GM10847 (cell line): Measurements from ENCODE around the gene SOCS6.

Source experiments
- POLR2A ChIP-seq: IDR thresholded peaks from 2 replicates; pipeline ENCODE4 v1.6.1; 2011; ENCODE audit not compliant: insufficient read length; ENCODE audit errors: extremely low read depth

SOCS6 gene

DNA sequence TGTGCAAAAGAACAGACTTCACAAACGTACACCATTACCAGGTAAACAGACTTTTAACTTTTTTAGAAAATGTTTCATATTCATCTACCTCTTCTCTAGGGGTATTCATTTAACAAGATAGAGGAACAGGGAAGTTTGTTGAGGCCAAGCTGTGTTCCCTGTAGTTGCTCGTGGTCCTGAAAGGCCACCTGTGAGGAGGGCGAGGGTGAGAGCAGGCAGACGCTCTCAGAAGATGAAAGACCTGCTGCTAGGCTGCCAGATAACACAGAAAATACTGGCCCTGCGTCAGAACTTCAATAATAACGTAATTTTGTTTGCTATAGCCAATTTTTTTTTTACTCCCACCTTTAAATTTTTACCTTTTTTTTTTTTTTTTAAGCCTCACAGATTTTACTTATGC lies 42.0 kb downstream of the SOCS6 start:
- TF ChIP-seq POLR2A, result no peak

DNA sequence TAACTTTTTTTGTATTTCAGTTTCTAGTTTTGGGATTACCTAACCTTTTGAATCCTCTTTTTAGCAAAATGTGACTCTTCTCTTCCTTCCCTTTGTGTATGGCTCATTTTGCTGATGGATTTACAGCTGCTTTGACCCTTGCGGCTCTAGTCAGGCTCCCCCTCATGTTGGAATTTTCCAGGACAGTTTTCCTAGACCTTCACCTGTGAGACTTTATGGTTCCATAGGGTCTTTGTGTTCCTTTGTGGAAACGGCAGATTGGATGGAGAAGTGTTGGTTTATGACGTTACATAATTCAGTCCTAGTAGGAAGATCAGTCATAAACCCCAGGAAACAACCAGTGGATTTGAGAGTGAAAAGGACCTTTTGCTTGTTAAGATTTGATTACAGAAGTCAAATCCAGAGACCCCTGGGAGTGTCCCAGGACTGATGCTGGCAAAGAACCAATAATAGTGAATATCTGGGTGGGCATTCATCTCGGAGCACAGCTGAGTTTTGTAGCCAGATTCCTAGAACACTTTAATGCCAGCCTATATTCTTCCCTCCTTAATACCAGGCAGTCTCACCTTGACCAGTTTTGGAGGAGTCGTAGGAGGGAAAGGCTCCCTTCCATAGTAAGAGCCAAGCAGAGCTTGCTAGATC lies 42.7 kb downstream of the SOCS6 start:
- no peak for TF ChIP-seq POLR2A

DNA sequence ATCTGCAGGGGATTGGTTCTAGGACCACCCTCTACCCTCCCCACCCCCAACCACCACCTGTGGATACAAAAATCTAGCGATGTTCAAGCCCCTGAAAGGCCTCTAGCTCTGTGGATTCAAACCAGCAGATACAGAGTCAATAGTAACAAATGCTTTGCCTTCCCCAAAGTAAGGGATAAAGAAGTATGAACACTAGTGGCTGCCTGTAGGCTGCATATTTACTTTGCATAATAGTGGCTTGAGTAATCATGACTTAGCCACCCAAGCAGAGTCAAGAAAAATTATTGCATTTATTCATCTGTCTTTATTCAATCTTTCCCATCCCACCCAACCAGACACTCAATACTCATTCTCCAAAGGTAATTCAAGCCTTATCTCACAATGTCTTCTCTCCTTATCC lies 43.8 kb downstream of the SOCS6 start:
- TF ChIP-seq POLR2A, result no peak

DNA sequence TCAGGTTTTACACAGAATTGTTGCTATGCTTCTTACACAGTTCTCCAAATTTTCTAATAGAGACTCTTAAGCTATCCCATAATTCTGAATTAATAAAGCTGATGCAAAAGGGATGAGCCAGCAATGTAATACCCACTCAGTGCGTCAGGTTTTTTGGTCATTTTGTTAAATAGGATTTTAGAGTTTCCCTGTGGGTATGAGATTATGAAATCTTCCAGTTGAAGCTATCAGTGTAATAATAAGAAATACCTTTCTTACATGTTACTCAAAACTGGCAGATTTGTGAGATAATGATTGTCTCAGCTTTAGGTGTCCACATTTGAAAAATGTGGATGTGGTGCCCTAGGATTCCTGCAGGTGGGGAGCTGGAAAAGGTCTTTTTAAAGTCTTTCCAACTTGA lies 44.5 kb downstream of the SOCS6 start:
- TF ChIP-seq POLR2A, result no peak

DNA sequence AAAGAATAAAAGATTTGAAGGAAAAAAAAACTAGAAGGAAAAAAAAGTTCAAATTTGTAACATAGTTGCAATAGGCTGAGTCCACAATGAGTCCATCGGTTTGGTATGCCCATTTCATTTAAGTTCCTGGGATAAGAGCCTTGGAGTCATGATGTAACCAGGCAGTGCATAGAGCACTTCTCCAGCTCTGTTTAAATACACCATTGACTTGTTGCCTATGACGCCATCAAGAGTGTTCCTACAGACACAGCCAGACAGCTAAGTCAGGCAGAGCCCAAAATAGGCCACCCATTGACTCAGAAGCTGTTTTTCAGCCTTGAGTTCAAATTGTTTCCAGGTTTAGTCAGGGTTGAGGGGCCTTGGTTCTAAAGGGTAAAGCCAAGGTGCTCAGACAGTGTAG lies 44.9 kb downstream of the SOCS6 start:
- TF ChIP-seq POLR2A, result no peak

DNA sequence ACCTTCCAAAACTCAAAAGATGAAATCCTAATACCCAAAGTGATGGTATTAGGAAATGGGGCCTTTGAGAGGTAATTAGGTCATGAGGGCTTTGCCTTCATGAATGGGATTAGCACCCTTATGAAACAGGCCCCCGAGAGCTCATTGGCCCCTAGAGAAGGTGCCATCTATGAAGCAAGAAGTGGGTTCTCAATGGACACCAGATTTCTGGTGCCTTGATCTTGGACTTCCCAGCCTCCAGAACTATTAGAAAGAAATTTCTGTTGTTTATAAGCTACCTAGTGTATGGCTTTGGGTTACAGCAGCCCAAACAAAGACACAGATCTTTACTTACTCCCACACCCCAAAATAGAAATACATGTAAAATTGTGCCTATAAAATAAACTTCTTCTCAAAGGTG lies 45.4 kb downstream of the SOCS6 start:
- no peak for TF ChIP-seq POLR2A

DNA sequence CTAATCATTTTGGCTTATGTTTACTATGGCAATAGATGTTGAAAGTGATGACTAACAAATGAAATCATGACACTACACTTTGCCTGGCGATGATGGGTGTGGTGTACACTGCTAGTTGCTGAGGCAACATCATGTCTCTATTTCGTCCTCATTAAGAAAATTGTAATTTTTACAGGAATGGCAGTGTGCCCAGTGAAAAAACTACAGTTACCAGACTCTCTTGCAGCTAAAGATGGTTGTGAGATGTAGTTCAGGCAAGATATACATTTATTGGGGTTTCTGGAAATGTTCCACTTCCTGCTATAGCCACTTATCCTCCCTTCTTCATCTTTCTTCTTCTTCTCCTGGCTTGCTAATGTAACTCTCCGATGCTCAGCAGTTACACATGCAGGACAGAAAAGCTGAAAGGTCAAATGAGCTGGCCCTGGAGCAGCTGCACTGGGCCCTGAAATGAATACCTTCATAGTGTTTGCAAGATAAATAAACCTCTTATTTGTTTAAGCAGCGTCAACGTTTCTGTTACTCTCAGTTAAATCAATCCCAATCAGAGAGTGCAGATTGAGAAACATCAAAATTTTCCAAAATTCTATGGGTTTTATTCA lies 46.0 kb downstream of the SOCS6 start:
- no peak for TF ChIP-seq POLR2A

DNA sequence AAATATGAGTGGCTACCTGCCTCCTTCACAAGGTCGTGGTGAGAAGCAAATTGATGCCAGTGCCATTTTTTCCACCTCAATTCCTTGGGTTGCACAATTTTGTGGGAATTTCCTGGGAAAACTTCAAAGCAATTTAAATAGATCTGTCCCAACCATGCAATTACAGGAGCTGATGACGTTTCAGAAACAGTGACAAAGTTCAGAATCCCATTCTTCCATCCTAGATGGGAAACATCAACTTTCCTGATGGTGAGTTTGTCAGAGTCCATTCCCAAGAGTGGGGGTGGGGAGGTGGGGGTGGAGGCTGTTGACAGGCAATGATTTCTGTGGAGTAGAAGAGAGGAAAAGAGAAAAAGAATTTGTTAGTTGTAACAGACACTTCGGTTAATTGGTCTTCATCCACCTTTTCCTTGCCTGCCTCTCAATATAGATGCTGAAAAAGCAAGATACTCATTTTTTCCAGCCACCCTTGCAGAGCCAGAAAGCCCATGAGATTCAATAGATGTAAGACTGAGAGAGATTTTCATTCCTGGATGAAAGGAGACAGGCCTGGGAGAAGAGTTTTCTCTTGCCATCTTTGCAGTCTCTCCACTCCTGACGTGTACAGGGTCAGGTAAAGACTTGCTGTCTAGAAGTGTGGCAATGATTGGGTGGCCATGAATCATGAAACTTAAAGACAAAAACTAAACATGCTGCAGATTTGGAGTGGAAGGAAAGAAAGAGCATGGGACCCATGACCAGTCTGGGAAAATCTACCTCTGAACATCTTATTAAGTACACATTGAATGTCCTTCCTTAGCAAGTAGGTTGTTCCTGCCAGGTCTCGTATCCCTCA lies 47.3 kb downstream of the SOCS6 start:
- TF ChIP-seq POLR2A, result no peak

DNA sequence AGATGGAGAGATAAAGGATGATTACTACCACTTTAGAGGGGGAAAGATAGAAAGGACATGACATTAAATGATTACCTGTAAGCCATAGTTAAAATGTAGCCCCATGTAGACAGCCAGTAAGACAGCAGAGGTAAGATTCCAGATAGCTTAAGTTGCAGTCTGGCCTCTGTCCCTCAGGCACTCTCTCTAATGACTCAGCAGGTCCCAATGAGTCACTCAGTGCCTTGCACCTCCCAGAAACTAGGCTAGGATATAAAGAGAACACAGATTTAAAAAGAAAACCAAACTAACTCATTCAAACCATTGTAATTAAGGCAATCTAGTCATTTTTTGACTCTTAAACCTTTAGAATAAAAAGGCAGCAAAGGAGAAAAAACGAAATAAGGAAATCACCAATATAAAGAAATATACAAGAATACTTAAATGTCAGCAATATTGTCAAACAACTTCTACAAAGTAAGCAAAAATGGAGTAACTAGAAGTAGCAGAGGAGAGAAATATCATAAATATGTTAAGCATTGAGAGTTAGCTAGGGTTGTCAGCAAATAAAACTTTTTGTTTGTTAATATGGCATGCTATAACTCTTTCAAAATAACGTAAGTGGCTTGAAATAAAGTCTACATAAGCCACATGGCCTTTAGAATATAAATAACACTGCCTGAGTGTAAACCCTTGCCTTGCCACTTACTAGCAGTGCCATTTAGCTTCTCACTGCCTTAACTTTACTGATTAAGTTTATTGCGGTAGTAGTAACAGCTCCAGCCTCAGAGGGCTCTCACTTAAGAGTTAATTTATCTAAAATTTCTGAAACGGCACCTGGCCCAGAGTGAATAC lies 48.5 kb downstream of the SOCS6 start:
- no peak for TF ChIP-seq POLR2A

DNA sequence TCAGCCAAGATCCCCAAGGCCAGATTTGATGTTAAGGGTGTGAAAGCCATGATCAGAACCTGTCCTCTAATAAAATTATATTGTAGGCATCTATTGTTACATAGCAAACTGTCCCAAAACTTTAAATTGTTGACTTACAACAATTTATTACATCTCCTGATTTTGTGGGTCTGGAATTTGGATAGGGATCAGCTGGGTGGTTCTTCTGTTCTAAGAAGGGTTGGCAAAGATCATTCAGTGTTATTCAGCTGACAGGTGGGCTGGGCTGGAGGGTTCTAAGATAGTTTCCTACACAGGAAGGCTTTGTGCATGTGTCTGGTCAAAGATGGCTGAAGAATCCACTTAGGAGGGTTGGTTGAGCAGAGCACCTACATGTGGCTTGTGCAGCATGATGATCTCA lies 50.0 kb downstream of the SOCS6 start:
- TF ChIP-seq POLR2A, result no peak

DNA sequence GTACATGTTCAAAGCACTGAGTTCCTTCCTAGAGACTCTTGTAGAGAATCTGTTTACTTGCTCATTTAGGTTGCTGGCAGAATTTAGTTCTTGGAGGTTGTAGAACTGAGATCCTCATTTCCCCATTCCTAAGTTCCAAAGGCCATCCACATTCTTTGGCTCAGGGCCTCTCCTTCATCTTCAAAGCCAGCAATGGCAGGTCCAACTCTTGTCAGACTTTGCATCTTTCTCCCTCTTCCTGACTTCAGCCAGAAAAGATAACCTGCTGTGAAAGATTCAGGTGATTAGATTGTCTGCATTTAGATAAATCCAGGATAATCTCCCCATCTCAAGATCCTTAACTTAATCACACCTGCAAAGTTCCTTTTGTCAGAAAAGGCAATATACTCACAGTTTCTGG lies 51.1 kb downstream of the SOCS6 start:
- no peak for TF ChIP-seq POLR2A

DNA sequence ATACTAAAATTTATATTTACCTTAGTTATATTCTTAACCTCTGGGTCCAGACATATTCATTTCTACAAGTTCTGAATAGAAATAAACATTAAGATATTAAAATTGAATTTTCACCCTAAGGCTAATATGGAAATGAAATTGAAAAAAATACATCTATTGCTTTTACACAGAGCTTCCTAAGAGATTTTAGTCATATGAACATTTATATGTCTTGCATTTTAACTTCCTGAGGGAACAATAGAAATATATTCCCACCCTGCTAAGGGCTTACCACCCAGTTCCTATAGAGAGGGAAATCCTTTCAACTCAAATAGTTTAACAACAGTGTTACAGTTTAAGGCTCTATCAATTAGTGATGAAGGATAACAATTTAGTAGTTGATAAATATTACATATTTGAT lies 60.5 kb downstream of the SOCS6 start:
- TF ChIP-seq POLR2A, result no peak

DNA sequence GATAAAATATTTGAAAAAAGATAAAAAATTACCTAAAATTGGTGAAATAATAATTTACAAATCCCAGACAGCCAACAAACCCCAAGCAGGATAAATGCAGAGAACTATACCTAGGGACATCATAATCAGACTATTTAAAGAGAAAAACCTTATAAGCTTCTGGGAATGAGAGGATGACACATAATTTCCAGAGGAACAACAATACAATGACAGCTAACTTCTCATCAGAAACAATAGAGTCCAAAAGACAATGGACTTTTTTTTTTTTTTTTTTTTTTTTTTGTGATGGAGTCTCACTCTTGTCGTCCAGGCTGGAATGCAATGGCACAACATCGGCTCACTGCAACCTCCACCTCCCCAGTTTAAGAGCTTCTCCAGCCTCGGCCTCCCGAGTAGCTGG lies 65.2 kb downstream of the SOCS6 start:
- TF ChIP-seq POLR2A, result no peak

DNA sequence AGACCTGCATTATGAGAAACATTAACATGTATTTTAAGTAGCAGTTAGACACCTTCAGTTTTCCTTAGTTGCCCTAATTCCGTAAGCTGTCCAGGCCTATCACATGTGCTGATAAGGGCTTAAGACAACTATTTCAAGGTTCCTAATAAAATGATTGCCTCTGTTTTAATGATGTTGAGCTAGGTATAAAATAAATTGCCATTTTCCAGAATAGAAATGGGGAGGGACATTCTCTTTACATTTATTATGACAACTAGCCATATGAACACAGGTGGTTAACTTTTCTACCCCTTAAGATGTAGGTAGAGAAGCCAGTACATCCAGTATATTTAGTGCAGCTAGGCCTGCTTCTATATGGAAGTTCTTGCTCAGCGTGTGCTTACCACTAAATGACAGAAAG lies 65.9 kb downstream of the SOCS6 start:
- no peak for TF ChIP-seq POLR2A

DNA sequence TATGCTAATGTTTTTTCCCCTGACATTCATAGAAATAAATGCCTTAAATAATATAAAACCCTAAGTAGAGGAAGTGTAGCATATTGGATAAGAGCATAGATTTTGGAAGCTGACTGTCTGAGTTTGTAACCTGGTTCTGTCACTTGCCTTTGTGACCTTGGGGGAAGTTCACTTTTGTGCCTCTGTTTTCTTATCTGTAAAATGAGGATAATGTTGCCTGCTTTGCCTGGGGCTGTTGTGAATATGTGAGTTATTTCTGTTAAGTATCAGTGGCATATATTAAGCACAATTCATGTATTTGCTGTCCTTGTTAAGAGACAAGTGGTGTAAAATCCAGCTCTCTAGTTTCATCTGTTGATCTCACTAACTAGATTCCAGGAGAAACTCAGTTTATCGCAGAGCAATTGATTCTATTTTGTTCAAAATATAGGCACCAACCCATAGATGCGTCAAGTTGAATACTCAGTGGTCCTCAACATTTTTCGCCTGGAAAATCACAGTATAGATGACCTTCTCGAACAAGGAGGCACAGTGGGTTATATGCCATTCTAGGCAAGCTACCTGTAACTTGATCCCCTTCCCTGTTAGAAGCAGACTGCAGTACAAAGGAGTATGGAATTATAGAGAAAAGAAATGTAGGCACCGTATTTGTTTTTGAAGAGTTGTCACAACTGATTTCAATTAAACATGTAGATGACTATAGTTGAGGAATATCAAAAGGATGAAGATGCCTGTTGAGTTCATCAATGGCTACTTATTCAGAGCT lies 67.0 kb downstream of the SOCS6 start:
- no peak for TF ChIP-seq POLR2A
